ENCODE measurements around the gene MAP2K4.

DNA sequence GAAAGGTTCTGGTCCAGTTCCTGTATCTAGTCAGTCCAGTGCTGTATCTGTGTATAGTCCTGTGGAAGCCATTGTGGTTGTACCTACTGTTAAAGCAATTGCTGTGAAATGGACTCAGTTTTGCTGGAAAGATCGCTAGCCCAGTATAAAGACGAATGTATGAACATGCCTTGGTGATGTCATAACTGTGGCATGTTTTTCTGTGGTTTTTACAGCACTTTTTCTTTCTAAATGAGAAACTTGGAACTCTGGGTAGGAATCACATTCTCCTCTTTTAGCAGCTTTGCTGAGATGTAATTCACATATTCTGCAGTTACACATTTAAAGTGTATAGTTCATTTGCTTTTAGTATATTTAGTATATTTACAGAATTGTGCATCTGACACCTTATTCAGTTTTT lies 58.1 kb downstream of the MAP2K4 start:
- no peak for TF ChIP-seq RFX5 (IDR thresholded peaks at IDR 0.05)
- TF ChIP-seq, protein P1, sequence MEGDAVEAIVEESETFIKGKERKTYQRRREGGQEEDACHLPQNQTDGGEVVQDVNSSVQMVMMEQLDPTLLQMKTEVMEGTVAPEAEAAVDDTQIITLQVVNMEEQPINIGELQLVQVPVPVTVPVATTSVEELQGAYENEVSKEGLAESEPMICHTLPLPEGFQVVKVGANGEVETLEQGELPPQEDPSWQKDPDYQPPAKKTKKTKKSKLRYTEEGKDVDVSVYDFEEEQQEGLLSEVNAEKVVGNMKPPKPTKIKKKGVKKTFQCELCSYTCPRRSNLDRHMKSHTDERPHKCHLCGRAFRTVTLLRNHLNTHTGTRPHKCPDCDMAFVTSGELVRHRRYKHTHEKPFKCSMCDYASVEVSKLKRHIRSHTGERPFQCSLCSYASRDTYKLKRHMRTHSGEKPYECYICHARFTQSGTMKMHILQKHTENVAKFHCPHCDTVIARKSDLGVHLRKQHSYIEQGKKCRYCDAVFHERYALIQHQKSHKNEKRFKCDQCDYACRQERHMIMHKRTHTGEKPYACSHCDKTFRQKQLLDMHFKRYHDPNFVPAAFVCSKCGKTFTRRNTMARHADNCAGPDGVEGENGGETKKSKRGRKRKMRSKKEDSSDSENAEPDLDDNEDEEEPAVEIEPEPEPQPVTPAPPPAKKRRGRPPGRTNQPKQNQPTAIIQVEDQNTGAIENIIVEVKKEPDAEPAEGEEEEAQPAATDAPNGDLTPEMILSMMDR (IDR thresholded peaks at IDR 0.05) = no peak
- TF ChIP-seq HDAC2 (IDR thresholded peaks at IDR 0.05) = no peak
- no peak for TF ChIP-seq CBX2 (IDR thresholded peaks at IDR 0.05; ENCODE audit: borderline replicate concordance, low read depth)
- no peak for TF ChIP-seq JUN (IDR thresholded peaks at IDR 0.05)
- TF ChIP-seq POLR2A (IDR thresholded peaks at IDR 0.05; ENCODE audit: low read length) = no peak
- TF ChIP-seq EP300 (IDR thresholded peaks at IDR 0.05) = no peak
- TF ChIP-seq SREBF2 (IDR thresholded peaks at IDR 0.05) = no peak
- TF ChIP-seq, protein P2, sequence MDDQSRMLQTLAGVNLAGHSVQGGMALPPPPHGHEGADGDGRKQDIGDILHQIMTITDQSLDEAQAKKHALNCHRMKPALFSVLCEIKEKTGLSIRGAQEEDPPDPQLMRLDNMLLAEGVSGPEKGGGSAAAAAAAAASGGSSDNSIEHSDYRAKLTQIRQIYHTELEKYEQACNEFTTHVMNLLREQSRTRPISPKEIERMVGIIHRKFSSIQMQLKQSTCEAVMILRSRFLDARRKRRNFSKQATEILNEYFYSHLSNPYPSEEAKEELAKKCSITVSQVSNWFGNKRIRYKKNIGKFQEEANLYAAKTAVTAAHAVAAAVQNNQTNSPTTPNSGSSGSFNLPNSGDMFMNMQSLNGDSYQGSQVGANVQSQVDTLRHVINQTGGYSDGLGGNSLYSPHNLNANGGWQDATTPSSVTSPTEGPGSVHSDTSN (IDR thresholded peaks at IDR 0.05) = no peak
- TF ChIP-seq MAFK (IDR thresholded peaks at IDR 0.05; ENCODE audit: partially characterized antibody) = no peak
- no peak for TF ChIP-seq RCOR1 (IDR thresholded peaks at IDR 0.05; ENCODE audit: low read depth, low read length)

Measured in A549 (cell line).